H9 (cell line): ENCODE results near the gene MYH11. TPM values are rescaled to one million over a fixed set of nuclear protein-coding genes. Genes with fewer than 3 reads are reported as not detected.
A peak's percentile ranks its signal among the peaks of the same experiment; 100 is the strongest.

Experiments used
- DNase-seq: peaks from one replicate; pipeline ENCODE4 v3.0.0-alpha.2; 2017
- H2AFZ ChIP-seq: one replicate; pipeline ENCODE4 v1.6.1; 2013; ENCODE audit warnings: mild to moderate bottlenecking, low read length, control low read depth, moderate library complexity
- H2AK5ac ChIP-seq: 2 replicates; pipeline ENCODE4 v1.6.1; 2013; ENCODE audit warnings: low read length, control low read depth, mixed read lengths; ENCODE audit not compliant: insufficient read length
- H2BK120ac ChIP-seq: one replicate; pipeline ENCODE4 v1.6.1; 2013; ENCODE audit warnings: low read depth, mild to moderate bottlenecking, low read length, control low read depth, inconsistent platforms; ENCODE audit not compliant: poor library complexity, severe bottlenecking
- H2BK12ac ChIP-seq: 2 replicates; pipeline ENCODE4 v1.6.1; 2013; ENCODE audit warnings: low read length, control low read depth, mixed read lengths, low read depth; ENCODE audit not compliant: insufficient read length
- H2BK15ac ChIP-seq: 2 replicates; pipeline ENCODE4 v1.6.1; 2013; ENCODE audit warnings: low read depth, low read length, control low read depth
- H2BK20ac ChIP-seq: one replicate; pipeline ENCODE4 v1.6.1; 2013; ENCODE audit warnings: low read depth, mild to moderate bottlenecking, low read length, control low read depth, inconsistent platforms; ENCODE audit not compliant: poor library complexity, severe bottlenecking
- H2BK5ac ChIP-seq: 2 replicates; pipeline ENCODE4 v1.6.1; 2013; ENCODE audit warnings: low read length, control low read depth, mixed read lengths; ENCODE audit not compliant: insufficient read length
- H3K14ac ChIP-seq: 2 replicates; pipeline ENCODE4 v1.6.1; 2013; ENCODE audit warnings: low read length, control low read depth; ENCODE audit not compliant: insufficient read depth
- H3K18ac ChIP-seq: 2 replicates; pipeline ENCODE4 v1.6.1; 2013; ENCODE audit warnings: low read depth, mild to moderate bottlenecking, mixed read lengths, low read length, control low read depth; ENCODE audit not compliant: insufficient read length
- H3K23ac ChIP-seq: 2 replicates; pipeline ENCODE4 v1.6.1; 2013; ENCODE audit warnings: low read length, control low read depth, mixed read lengths, low read depth; ENCODE audit not compliant: insufficient read length
- H3K23me2 ChIP-seq: 2 replicates; pipeline ENCODE4 v1.6.1; 2013; ENCODE audit warnings: low read depth, mild to moderate bottlenecking, mixed read lengths, low read length, control low read depth; ENCODE audit not compliant: insufficient read length, poor library complexity, severe bottlenecking
- H3K27ac ChIP-seq: 2 replicates; pipeline ENCODE4 v1.5.1; 2013; ENCODE audit warnings: low read length, control low read depth, mixed read lengths, low read depth; ENCODE audit not compliant: insufficient read length
- H3K27me3 ChIP-seq: 2 replicates; pipeline ENCODE4 v1.6.1; 2013; ENCODE audit warnings: low read length, control low read depth, inconsistent platforms; ENCODE audit not compliant: insufficient read depth
- H3K4ac ChIP-seq: 2 replicates; pipeline ENCODE4 v1.6.1; 2013; ENCODE audit warnings: low read depth, mild to moderate bottlenecking, control low read depth, inconsistent platforms, low read length, moderate library complexity
- H3K4me1 ChIP-seq: 2 replicates; pipeline ENCODE4 v1.6.1; 2013; ENCODE audit warnings: low read length, control low read depth, inconsistent platforms; ENCODE audit not compliant: insufficient read depth
- H3K4me2 ChIP-seq: 2 replicates; pipeline ENCODE4 v1.6.1; 2013; ENCODE audit warnings: low read length, control low read depth, mixed read lengths; ENCODE audit not compliant: insufficient read length, insufficient read depth
- H3K56ac ChIP-seq: 2 replicates; pipeline ENCODE4 v1.6.1; 2013; ENCODE audit warnings: low read depth, mild to moderate bottlenecking, mixed read lengths, low read length, control low read depth; ENCODE audit not compliant: insufficient read length
- H3K79me1 ChIP-seq: 2 replicates; pipeline ENCODE4 v1.6.1; 2013; ENCODE audit warnings: low read depth, mild to moderate bottlenecking, moderate library complexity, low read length, control low read depth, inconsistent platforms; ENCODE audit not compliant: insufficient read depth, poor library complexity, severe bottlenecking
- H3K79me2 ChIP-seq: 2 replicates; pipeline ENCODE4 v1.6.1; 2013; ENCODE audit warnings: low read length, control low read depth, inconsistent platforms; ENCODE audit not compliant: insufficient read depth
- H3K9ac ChIP-seq: 2 replicates; pipeline ENCODE4 v1.6.1; 2013; ENCODE audit warnings: low read length, control low read depth, mixed read lengths; ENCODE audit not compliant: insufficient read length; ENCODE audit errors: extremely low read depth
- H3K9me3 ChIP-seq: one replicate; pipeline ENCODE4 v1.6.1; 2013; ENCODE audit warnings: low read depth, low read length, inconsistent platforms; ENCODE audit not compliant: control insufficient read depth
- H3T11ph ChIP-seq: one replicate; pipeline ENCODE4 v1.6.1; 2013; ENCODE audit warnings: mild to moderate bottlenecking, low read length, control low read depth, inconsistent platforms
- H4K20me1 ChIP-seq: one replicate; pipeline ENCODE4 v1.6.1; 2013; ENCODE audit not compliant: control insufficient read depth, insufficient read length, insufficient read depth
- H4K5ac ChIP-seq: 2 replicates; pipeline ENCODE4 v1.6.1; 2013; ENCODE audit warnings: low read depth, mild to moderate bottlenecking, mixed read lengths, low read length, control low read depth; ENCODE audit not compliant: insufficient read length
- H4K8ac ChIP-seq: replicated peaks from 2 replicates; pipeline ENCODE4 v1.6.1; 2013; ENCODE audit warnings: low read length, control low read depth, mixed read lengths, low read depth; ENCODE audit not compliant: insufficient read length
- H4K91ac ChIP-seq: 2 replicates; pipeline ENCODE4 v1.6.1; 2013; ENCODE audit warnings: low read depth, mild to moderate bottlenecking, moderate library complexity, mixed read lengths, low read length, control low read depth; ENCODE audit not compliant: insufficient read length
- H3K27ac Mint-ChIP-seq, 3 experiments: 2 replicates in 2 of 3; 3 replicates in 1 of 3; pipeline ENCODE4 v1.8.0; 2020 to 2021; ENCODE audit warnings: mixed read lengths in 3 of 3, mild to moderate bottlenecking in 1 of 3, moderate library complexity in 1 of 3
- H3K27me3 Mint-ChIP-seq: 2 replicates; pipeline ENCODE4 v1.8.0; 2021; ENCODE audit warnings: low read depth, mild to moderate bottlenecking, moderate library complexity, mixed read lengths
- H3K36me3 Mint-ChIP-seq, 3 experiments: 2 replicates in 2 of 3; 3 replicates in 1 of 3; pipeline ENCODE4 v1.8.0; 2020 to 2021; ENCODE audit warnings: low read depth in 3 of 3, mixed read lengths in 3 of 3; ENCODE audit not compliant: insufficient read depth in 1 of 3
- H3K4me1 Mint-ChIP-seq, 2 experiments: 2 replicates each; pipeline ENCODE4 v1.8.0; 2020; ENCODE audit warnings: mixed read lengths in 2 of 2
- H3K4me3 Mint-ChIP-seq, 2 experiments: 2 replicates in 1 of 2; 3 replicates in 1 of 2; pipeline ENCODE4 v1.8.0; 2020 to 2021; ENCODE audit warnings: mild to moderate bottlenecking in 2 of 2, mixed read lengths in 2 of 2, moderate library complexity in 1 of 2
- H3K9me3 Mint-ChIP-seq, 2 experiments: 2 replicates in 1 of 2; 3 replicates in 1 of 2; pipeline ENCODE4 v1.8.0; 2020; ENCODE audit warnings: mild to moderate bottlenecking in 2 of 2, mixed read lengths in 2 of 2, moderate library complexity in 1 of 2
- CTCF ChIP-seq: fragments of 200-600 bp; sonication (generic); conservative IDR thresholded peaks from 3 replicates; pipeline ENCODE4 v1.8.0; 2021; ENCODE audit warnings: antibody characterized with exemption, mild to moderate bottlenecking
- WGBS: extraction: QIAGEN DNeasy Blood & Tissue Kit; methylation state at CpG from one replicate; pipeline ENCODE4 v1.1.7; 2013; ENCODE audit warnings: missing lambda C conversion rate, low lambda C conversion rate, mixed read lengths; ENCODE audit not compliant: insufficient read length; ENCODE audit errors: extremely low coverage; 5-methylcytosine and 5-hydroxymethylcytosine counted together
- total RNA-seq: library from RNA; stranded (reverse); gene quantifications from 2 replicates; pipeline ENCODE4 v1.2.1, GENCODE V29; 2021

MYH11 gene
- total RNA-seq, 1 experiment from 2014 or later: 0.42 TPM

- H4K5ac ChIP-seq: no peak overlapping the region
- H3K36me3 Mint-ChIP-seq: no peaks in the 10 kb centered on the region
- no peaks in the 10 kb centered on the region for H3K79me1 ChIP-seq
- H3K4me2 ChIP-seq: no peak overlapping the region
- no peak overlapping the region for H2BK15ac ChIP-seq
- H3K79me2 ChIP-seq: no peaks in the 10 kb centered on the region
- TF ChIP-seq CTCF: no peak
- peak overlapping the region in 1 of 3 experiments; percentile 27; a peak in 1 of 7 replicates for H3K27ac Mint-ChIP-seq
- no peak overlapping the region for H4K8ac ChIP-seq
- no peak overlapping the region for H2BK5ac ChIP-seq
- H3K23ac ChIP-seq: no peak overlapping the region
- H3K4ac ChIP-seq: no peak overlapping the region
- H4K91ac ChIP-seq: no peak overlapping the region
- no peak overlapping the region for H3K9ac ChIP-seq
- WGBS: no CpG with 5 or more reads among the region's 2 CpGs
- H2BK120ac ChIP-seq: no peak overlapping the region
- no peak overlapping the region for H3K18ac ChIP-seq
- no peak overlapping the region for H2AFZ ChIP-seq
- H3K4me1 ChIP-seq: no peaks in the 10 kb centered on the region
- no peak overlapping the region for H2BK20ac ChIP-seq
- H2BK12ac ChIP-seq: no peak overlapping the region
- H3K4me1 Mint-ChIP-seq: peaks cover 9 to 20% of the 10 kb centered on the region in 2 experiments
- DNase-seq: no peak
- no peaks in the 10 kb centered on the region for H3K27me3 Mint-ChIP-seq
- no peaks in the 10 kb centered on the region for H3K9me3 ChIP-seq
- no peak overlapping the region for H3K56ac ChIP-seq
- no peak overlapping the region for H3K27ac ChIP-seq
- no peaks in the 10 kb centered on the region for H3K27me3 ChIP-seq
- no peak overlapping the region for H2AK5ac ChIP-seq
- no peak overlapping the region for H3K14ac ChIP-seq
- no peaks in the 10 kb centered on the region for H3K9me3 Mint-ChIP-seq
- no peaks in the 10 kb centered on the region for H3K23me2 ChIP-seq
- no peaks in the 10 kb centered on the region for H4K20me1 ChIP-seq
- H3K4me3 Mint-ChIP-seq: no peak overlapping the region
- H3T11ph ChIP-seq: no peak overlapping the region
Measured at GRCh38 chr16:15739464-15739863, 117.4 kb downstream of the MYH11 start.
